Airway epithelial cell (primary cell): ENCODE results near the gene TMCC3. TPM values are rescaled to one million over a fixed set of nuclear protein-coding genes. Genes with fewer than 3 reads are reported as not detected.

Experiments
- total RNA-seq: library from RNA; depleted of rRNA; stranded (reverse); fragments of >200 nt; gene quantifications from 2 replicates; pipeline ENCODE4 v1.2.3, GENCODE V29; 2015

TMCC3 gene
- 6.0 and 7.6 TPM in 2 replicates for total RNA-seq

GRCh38 chr12:94650143-94651056 is at the start of gene TMCC3:
Gene TMCC3 (minus strand): TSS chr12:94650557. CDS start chr12:94650430, 127 bp downstream.

Other genes starting within 250 kb of the TMCC3 start
- gene CEP83, start 190.7 kb downstream of the TMCC3 start, total RNA-seq: 8.0 TPM in 2 replicates